Gastroesophageal sphincter (tissue), 4 donors: Measurements from ENCODE around the gene FBRSL1. TPM values are rescaled to one million over a fixed set of nuclear protein-coding genes. Genes with fewer than 3 reads are reported as not detected.

Source experiments
- ATAC-seq: fragments of 150-250 bp; one replicate; pipeline ENCODE4 v1.9.1; 2016; ENCODE audit warnings: mild to moderate bottlenecking, moderate library complexity
- H3K27ac ChIP-seq, 4 donors: fragments of 200-600 bp; sonication (generic) in 3 of 4; 1 replicate in 3 of 4; 2 replicates in 1 of 4; pipeline ENCODE4 v1.5.1; 2016 to 2019
- H3K27me3 ChIP-seq: fragments of 200-600 bp; sonication (generic); one replicate; pipeline ENCODE4 v1.5.1; 2019
- H3K36me3 ChIP-seq, 2 donors: fragments of 200-600 bp; sonication (generic); one replicate each; pipeline ENCODE4 v1.5.1; 2019; ENCODE audit warnings: control low read depth in 1 of 2
- H3K4me1 ChIP-seq, 3 donors: fragments of 200-600 bp; sonication (generic); 1 replicate in 2 of 3; 2 replicates in 1 of 3; pipeline ENCODE4 v1.5.1; 2016 to 2019; ENCODE audit warnings: control low read depth in 2 of 3
- H3K4me3 ChIP-seq, 2 donors: fragments of 200-600 bp; sonication (generic); one replicate each; pipeline ENCODE4 v1.5.1; 2019; ENCODE audit warnings: mild to moderate bottlenecking in 1 of 2, moderate library complexity in 1 of 2
- H3K9me3 ChIP-seq, 3 donors: fragments of 200-600 bp; sonication (generic); one replicate each; pipeline ENCODE4 v1.5.1; 2017 to 2019; ENCODE audit warnings: control low read depth in 2 of 3
- CTCF ChIP-seq, 4 experiments: fragments of 200-600 bp in 2 of 4; fragments of 450-650 bp in 2 of 4; sonication (generic) in 1 of 4; IDR thresholded peaks; one replicate each; pipeline ENCODE4 v1.5.1; 2017 to 2019; ENCODE audit warnings: antibody characterized with exemption in 4 of 4, mild to moderate bottlenecking in 2 of 4, moderate library complexity in 2 of 4
- EP300 ChIP-seq: sonication (generic); formaldehyde crosslinking; IDR thresholded peaks from one replicate; pipeline ENCODE4 v1.6.1; 2017; ENCODE audit warnings: antibody characterized with exemption, mild to moderate bottlenecking
- POLR2A ChIP-seq, 2 donors: fragments of 450-650 bp; IDR thresholded peaks; one replicate each; pipeline ENCODE4 v1.6.1; 2017; ENCODE audit warnings: antibody characterized with exemption in 2 of 2, mild to moderate bottlenecking in 2 of 2, moderate library complexity in 1 of 2
- POLR2AphosphoS5 ChIP-seq: sonication (generic); formaldehyde crosslinking; IDR thresholded peaks from one replicate; pipeline ENCODE4 v1.6.1; 2017; ENCODE audit warnings: antibody characterized with exemption
- WGBS, 2 donors: methylation state at CpG; one replicate each; pipeline ENCODE4 v1.1.5; 2018; ENCODE audit warnings: low coverage in 1 of 2; 5-methylcytosine and 5-hydroxymethylcytosine counted together
- total RNA-seq, 4 donors: library from RNA; depleted of rRNA; stranded (reverse); fragments of >200 nt; gene quantifications; one replicate each; pipeline ENCODE4 v1.1.0, GENCODE V29; 2016

Gene FBRSL1
- total RNA-seq, 4 donors from 2014 or later, result 8.5 to 24.7 (median 15.5) TPM

GRCh38 chr12:132513458-132514135 is 23.6 kb downstream of the FBRSL1 start:
- no peak for ATAC-seq
- TF ChIP-seq POLR2AphosphoS5 (no peak), EP300 (no peak), CTCF (IDR thresholded peaks at IDR 0.05) (no peak), POLR2A (IDR thresholded peaks at IDR 0.05) (no peak)
- peaks cover 0 to 12% (median 0%) of the 10 kb centered on the region in 3 donors for H3K9me3 ChIP-seq
- H3K4me3 ChIP-seq, result no peak overlapping the region
- H3K36me3 ChIP-seq, result peaks cover 0 to 92% of the 10 kb centered on the region in 2 donors
- WGBS, 2 donors, result 80% methylated on average over 2 of the region's 24 CpGs; no CpG with 5 or more reads in 1 of the 2 donors
- H3K27me3 ChIP-seq, result no peaks in the 10 kb centered on the region
- H3K27ac ChIP-seq, result no peak overlapping the region
- H3K4me1 ChIP-seq, result peaks cover 0 to 26% (median 0%) of the 10 kb centered on the region in 3 donors

GRCh38 chr12:132514216-132514820 is 24.4 kb downstream of the FBRSL1 start:
- WGBS, 2 donors, result no CpG with 5 or more reads among the region's 17 CpGs
- no peak for ATAC-seq
- Histone ChIP-seq H3K36me3 (peaks cover 0 to 92% of the 10 kb centered on the region in 2 donors), H3K27ac (no peak overlapping the region), H3K9me3 (peaks cover 0 to 12% (median 0%) of the 10 kb centered on the region in 3 donors), H3K27me3 (no peaks in the 10 kb centered on the region), H3K4me3 (no peak overlapping the region), H3K4me1 (peaks cover 0 to 26% (median 0%) of the 10 kb centered on the region in 3 donors)
- no peak for TF ChIP-seq CTCF (IDR thresholded peaks at IDR 0.05)
- no peak for TF ChIP-seq EP300
- TF ChIP-seq POLR2A (IDR thresholded peaks at IDR 0.05), result no peak
- TF ChIP-seq POLR2AphosphoS5, result no peak

DNA sequence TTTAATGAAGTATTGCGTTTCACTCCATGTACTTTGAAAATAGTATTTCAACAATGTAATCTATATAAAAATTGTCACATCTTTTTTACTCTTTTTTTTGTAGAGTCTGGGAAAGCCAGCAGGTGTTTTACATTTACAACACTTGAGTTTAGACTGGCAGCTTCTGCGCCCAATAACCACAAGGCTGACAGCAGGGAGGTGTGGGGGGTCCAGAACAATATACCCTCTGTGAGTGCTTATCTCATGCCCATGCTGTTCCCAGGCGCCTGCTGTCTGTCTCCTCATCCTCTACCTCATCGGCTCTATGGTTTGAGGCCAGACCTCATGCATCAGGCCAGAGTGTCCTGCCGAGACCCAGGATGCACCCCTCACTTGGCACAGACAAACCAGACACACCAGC is 24.9 kb downstream of the FBRSL1 start:
- H3K4me3 ChIP-seq, result no peak overlapping the region
- TF ChIP-seq POLR2A (IDR thresholded peaks at IDR 0.05) (no peak), EP300 (no peak), POLR2AphosphoS5 (no peak), CTCF (IDR thresholded peaks at IDR 0.05) (no peak)
- 73 to 81% methylated on average over 1 to 2 of the region's 5 CpGs for WGBS, 2 donors
- no peaks in the 10 kb centered on the region for H3K27me3 ChIP-seq
- peaks cover 0 to 26% (median 0%) of the 10 kb centered on the region in 3 donors for H3K4me1 ChIP-seq
- no peak for ATAC-seq
- H3K9me3 ChIP-seq, result peaks cover 0 to 12% (median 0%) of the 10 kb centered on the region in 3 donors
- peaks cover 0 to 89% of the 10 kb centered on the region in 2 donors for H3K36me3 ChIP-seq
- H3K27ac ChIP-seq, result no peak overlapping the region

DNA sequence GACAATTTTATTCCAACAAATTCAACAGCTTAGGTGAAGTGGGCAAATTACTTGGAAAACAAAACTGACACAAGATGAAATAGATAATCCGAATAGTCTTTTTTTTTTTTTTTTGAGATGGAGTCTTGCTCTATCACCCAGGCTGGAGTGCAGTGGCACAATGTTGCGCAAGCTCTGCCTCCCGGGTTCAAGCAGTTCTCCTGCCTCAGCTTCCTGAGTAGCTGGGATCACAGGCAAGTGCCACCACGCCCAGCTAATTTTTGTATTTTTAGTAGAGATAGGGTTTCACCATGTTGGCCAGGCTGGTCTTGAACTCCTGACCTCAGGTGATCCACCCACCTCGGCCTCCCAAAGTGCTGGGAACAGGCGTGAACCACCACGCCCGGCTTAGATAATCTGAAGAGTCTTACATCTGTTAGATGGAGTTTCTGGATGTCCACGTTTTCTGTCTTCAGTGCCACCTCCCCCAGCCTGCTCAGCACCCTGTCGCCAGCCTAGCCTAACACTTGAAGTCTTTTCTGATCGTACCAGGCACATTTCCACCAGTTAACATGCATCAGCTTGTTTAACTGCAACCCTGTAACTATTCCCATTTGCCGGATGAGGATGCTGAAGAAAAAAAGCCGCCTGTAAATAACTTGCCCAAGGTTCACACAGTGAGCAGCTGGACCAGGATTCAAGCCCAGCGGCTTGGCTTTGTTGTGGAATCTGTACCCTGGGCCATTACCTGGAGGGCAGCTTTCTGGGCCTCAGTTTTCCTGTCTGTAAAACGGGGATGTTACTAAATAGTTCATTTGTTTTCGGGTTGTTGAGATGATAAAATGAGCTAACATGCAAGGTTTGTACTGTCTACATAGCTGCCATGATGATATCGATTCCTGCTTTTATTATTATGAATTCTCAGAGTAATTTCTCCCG is 26.4 kb downstream of the FBRSL1 start:
- Histone ChIP-seq H3K9me3 (peaks cover 0 to 12% (median 0%) of the 10 kb centered on the region in 3 donors), H3K36me3 (peaks cover 0 to 74% of the 10 kb centered on the region in 2 donors), H3K4me3 (no peak overlapping the region), H3K4me1 (peaks cover 0 to 39% (median 0%) of the 10 kb centered on the region in 3 donors), H3K27ac (no peak overlapping the region), H3K27me3 (no peaks in the 10 kb centered on the region)
- ATAC-seq, result no peak
- 95 to 100% methylated on average over 4 to 16 of the region's 18 CpGs for WGBS, 2 donors
- no peak for TF ChIP-seq CTCF (IDR thresholded peaks at IDR 0.05)
